ENCODE data around the gene ESAM.
A peak's percentile ranks its signal among the peaks of the same experiment; 100 is the strongest.

The ESAM gene

GRCh38 chr11:124746621-124747243 is 15.4 kb downstream of the ESAM start:
- peak; percentile 36 for TF ChIP-seq CTCF (IDR thresholded peaks at IDR 0.05; ENCODE audit: poor library complexity, severe bottlenecking)
- peak; percentile 86 for ATAC-seq (ENCODE audit: low read depth)
- Histone ChIP-seq H3K27ac (ENCODE audit: poor library complexity, severe bottlenecking) (no peak overlapping the region), H3K4me3 (ENCODE audit: severe bottlenecking) (peak overlapping the region; percentile 36), H3K9me3 (ENCODE audit: severe bottlenecking) (no peaks in the 10 kb centered on the region), H3K4me1 (ENCODE audit: insufficient read depth, poor library complexity, severe bottlenecking) (peaks cover 3% of the 10 kb centered on the region), H3K36me3 (ENCODE audit: low read depth) (no peaks in the 10 kb centered on the region), H3K27me3 (ENCODE audit: insufficient read depth, poor library complexity, severe bottlenecking) (no peaks in the 10 kb centered on the region)
- DNase-seq (ENCODE audit: low spot score) = no peak

GRCh38 chr11:124745835-124746620 is 16.1 kb downstream of the ESAM start:
- no peak for DNase-seq (ENCODE audit: low spot score)
- H3K27ac ChIP-seq (ENCODE audit: poor library complexity, severe bottlenecking) = no peak overlapping the region

DNA sequence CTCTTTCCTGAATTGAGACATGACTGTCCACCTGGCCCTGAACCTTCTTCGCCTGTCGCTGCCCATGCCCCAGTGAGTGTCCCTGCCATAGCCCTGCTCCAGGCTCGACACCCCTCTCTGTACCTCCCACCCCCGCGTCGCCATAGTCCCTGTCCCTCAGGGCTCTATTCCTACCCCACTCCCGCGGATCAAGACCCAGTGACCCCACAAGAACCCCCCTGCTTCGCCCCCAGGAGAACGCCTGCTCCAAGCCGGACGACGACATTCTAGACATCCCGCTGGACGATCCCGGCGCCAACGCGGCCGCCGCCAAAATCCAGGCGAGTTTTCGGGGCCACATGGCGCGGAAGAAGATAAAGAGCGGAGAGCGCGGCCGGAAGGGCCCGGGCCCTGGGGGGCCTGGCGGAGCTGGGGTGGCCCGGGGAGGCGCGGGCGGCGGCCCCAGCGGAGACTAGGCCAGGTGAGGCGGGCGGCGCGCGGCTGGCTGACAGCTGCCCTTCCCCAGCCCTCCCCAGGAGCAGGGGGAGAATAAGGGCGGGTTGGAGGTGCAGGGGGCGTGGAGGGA is 16.7 kb downstream of the ESAM start:
- TF ChIP-seq CTCF (IDR thresholded peaks at IDR 0.05; ENCODE audit: poor library complexity, severe bottlenecking) = no peak
- no peak overlapping the region for H3K27ac ChIP-seq (ENCODE audit: poor library complexity, severe bottlenecking)
- DNase-seq (ENCODE audit: low spot score) = no peak
- H3K4me3 ChIP-seq (ENCODE audit: severe bottlenecking) = peak overlapping the region; percentile 36
- H3K9me3 ChIP-seq (ENCODE audit: severe bottlenecking) = no peaks in the 10 kb centered on the region
- H3K27me3 ChIP-seq (ENCODE audit: insufficient read depth, poor library complexity, severe bottlenecking) = no peaks in the 10 kb centered on the region
- no peak for ATAC-seq (ENCODE audit: low read depth)
- peaks cover 8% of the 10 kb centered on the region for H3K4me1 ChIP-seq (ENCODE audit: insufficient read depth, poor library complexity, severe bottlenecking)
- H3K36me3 ChIP-seq (ENCODE audit: low read depth) = no peaks in the 10 kb centered on the region

More at GRCh38 chr11:124745835-124746620, 16.1 kb downstream of the ESAM start:
- Histone ChIP-seq H3K36me3 (ENCODE audit: low read depth) (no peaks in the 10 kb centered on the region), H3K4me3 (ENCODE audit: severe bottlenecking) (peak overlapping the region; percentile 36), H3K4me1 (ENCODE audit: insufficient read depth, poor library complexity, severe bottlenecking) (peaks cover 3% of the 10 kb centered on the region), H3K9me3 (ENCODE audit: severe bottlenecking) (no peaks in the 10 kb centered on the region), H3K27me3 (ENCODE audit: insufficient read depth, poor library complexity, severe bottlenecking) (no peaks in the 10 kb centered on the region)
- TF ChIP-seq CTCF (IDR thresholded peaks at IDR 0.05; ENCODE audit: poor library complexity, severe bottlenecking) = peak; percentile 31
- ATAC-seq (ENCODE audit: low read depth) = peak; percentile 16; the same call in 2 of the 3 replicates

DNA sequence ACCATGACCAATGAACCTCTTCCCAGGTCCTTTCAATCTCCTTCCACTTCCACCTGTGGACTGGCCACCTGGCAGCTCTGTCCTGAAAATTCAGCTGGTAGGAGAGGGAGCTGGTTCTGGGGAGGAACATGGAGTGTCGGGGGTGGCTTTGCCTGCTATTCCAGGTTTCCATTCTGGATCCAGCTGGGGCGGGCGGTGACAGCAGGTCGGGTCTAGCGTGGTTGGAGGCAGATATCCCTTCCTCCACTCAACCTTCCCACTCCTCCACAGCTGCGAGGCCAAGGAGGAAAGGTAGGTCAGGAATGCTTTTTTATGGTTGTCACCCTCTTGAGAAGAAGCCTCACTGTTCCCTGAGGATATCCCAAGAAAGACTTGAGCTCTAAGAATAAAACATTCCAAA is 19.0 kb downstream of the ESAM start:
- Histone ChIP-seq H3K36me3 (ENCODE audit: low read depth) (no peaks in the 10 kb centered on the region), H3K27me3 (ENCODE audit: insufficient read depth, poor library complexity, severe bottlenecking) (no peaks in the 10 kb centered on the region), H3K4me1 (ENCODE audit: insufficient read depth, poor library complexity, severe bottlenecking) (peaks cover 8% of the 10 kb centered on the region), H3K9me3 (ENCODE audit: severe bottlenecking) (no peaks in the 10 kb centered on the region), H3K27ac (ENCODE audit: poor library complexity, severe bottlenecking) (no peak overlapping the region), H3K4me3 (ENCODE audit: severe bottlenecking) (no peak overlapping the region)
- ATAC-seq (ENCODE audit: low read depth) = no peak
- no peak for TF ChIP-seq CTCF (IDR thresholded peaks at IDR 0.05; ENCODE audit: poor library complexity, severe bottlenecking)
- no peak for DNase-seq (ENCODE audit: low spot score)

Measured in RWPE2 (cell line).